CD4-positive, alpha-beta T cell treated with Interleukin-6 at 100 ng/mL for 8 hours (primary cell): ENCODE results near the gene POLN.

Experiments used
- DNase-seq: peaks from one replicate; pipeline ENCODE4 v3.0.0-alpha.2; 2020; ENCODE audit warnings: mixed read lengths, low spot score

The POLN gene

DNA sequence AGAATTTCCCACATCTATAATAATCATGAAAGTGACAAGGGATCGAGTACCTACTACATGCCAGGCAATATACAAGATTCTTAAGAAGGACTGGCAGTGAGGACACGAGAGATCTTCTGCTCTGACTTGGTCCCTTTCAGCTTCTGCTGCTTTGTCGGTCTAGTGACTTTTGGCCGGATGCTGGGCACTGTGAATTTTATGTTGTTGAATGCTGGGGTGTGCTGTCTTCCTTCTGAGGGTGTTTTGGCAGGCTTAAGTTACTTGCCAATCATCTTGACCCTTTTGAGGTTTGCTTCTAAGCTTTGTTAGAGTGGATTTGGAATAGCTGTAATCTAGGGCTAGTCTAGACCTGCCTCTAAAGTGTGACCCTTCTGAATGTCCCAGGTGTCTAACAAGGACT is 159.3 kb downstream of the POLN start:
- no peak for DNase-seq

DNA sequence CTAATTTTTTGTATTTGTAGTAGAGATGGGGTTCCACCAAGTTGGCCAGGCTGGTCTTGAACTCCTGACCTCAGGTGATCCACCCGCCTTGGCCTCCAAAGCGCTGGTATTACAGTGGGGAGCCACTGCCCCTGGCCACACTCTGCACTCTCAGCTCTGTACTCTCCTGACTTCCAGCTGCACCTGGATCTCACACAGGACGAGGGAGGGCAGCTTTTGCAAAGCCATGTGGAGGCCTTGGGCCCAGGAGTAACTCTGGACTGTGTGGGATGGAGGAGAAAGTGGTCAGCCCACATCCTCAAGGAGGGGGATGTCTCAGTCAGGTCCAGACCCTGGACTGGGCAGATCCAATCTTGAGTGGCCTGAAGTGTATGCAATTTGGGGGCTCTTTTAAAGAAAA is 159.8 kb downstream of the POLN start:
- no peak for DNase-seq

DNA sequence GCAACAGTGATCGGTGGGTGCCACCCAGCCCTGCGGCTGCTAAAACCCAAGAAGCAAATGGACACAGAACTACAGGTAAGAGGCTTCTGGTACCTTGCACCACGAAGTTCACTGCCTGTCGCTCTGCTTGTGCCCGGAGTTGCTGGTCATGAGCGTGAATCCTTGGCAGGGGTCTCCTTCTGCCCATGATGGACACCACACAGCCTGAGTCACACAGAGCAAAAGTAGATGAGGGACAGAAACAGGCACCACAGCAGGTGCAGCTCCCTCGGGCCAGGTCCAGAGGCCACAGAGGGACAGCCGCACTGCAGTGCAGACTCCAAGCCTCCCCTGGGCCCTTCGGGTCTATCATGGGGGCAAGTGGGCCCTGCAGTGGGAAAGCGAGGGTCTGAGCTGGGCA is 160.4 kb downstream of the POLN start:
- DNase-seq, result no peak

GRCh38 chr4:2080429-2081300 is 161.3 kb downstream of the POLN start:
- no peak for DNase-seq

- DNase-seq, result no peak
Observed at GRCh38 chr4:2079926-2080325, 162.0 kb downstream of the POLN start.

DNA sequence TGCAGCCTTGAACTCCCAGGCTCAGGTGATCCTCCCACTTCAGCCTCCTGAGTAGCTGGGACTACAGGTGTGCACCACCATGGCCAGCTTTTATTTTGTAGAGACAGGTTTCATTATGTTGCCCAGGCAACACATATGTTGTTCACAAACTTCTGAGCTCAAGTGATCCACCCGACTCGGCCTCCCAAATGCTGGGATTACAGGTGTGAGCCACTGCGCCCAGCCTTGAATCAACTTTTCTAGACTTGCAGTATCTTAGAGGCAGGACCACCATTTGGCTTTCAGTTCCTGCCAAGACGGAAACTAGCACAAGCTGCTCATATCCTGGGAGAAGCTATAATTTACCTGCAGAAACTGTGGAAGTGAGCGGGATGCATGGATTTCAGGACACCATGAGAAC is 162.9 kb downstream of the POLN start:
- DNase-seq, result no peak

DNA sequence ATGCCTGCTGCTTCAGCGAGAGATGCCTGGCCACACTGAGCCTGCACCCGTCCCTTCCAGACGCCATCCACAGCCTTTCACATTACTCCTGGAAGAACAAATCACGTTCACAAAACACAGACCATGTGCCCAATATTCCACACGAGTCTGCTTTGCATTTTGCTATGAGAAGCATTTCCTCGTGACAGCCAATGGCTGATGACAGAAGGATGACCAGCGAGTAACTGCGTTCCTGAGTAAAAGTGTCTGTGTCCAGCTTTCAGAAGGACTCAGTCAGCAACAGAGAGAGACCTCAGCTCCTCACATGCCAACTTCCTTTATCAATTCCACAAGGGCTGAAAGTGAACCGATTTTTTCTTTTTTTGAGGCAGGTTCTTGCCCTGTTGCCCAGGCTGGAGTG is 163.3 kb downstream of the POLN start:
- no peak for DNase-seq

GRCh38 chr4:2077537-2078460 is 164.1 kb downstream of the POLN start:
- no peak for DNase-seq

DNA sequence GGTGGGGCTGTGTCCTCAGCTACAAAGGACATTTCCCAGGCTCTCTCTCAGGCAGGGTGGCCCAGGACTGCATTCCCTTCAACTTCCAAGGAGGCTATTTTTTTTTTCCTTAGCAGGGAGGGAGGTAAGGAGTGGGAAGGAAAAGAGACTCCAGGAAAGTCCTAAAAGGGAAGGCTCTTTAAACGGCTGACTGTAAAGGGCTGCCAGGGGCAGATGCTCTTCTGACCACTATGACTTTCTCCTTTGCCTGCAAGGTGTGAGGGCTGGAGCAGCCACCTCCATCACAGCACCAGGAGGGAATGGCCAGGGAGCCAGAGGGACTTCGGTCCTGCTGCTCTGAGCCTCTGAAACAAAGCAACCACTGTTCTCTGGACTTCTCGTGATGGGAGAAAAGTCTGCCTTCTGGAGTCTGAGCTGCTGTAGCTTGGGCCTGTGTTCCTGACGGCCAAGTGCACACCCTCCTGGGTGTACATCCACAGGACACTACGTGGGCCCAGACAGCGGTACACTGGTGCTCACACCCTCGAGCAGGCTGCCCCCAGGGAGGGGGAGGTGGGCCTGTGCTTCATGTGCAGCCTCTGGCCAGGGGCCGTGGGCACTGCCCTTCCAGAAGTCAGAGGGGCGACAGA is 164.9 kb downstream of the POLN start:
- DNase-seq, result no peak

- no peak for DNase-seq
Observed at GRCh38 chr4:2075987-2076907, 165.7 kb downstream of the POLN start.

DNA sequence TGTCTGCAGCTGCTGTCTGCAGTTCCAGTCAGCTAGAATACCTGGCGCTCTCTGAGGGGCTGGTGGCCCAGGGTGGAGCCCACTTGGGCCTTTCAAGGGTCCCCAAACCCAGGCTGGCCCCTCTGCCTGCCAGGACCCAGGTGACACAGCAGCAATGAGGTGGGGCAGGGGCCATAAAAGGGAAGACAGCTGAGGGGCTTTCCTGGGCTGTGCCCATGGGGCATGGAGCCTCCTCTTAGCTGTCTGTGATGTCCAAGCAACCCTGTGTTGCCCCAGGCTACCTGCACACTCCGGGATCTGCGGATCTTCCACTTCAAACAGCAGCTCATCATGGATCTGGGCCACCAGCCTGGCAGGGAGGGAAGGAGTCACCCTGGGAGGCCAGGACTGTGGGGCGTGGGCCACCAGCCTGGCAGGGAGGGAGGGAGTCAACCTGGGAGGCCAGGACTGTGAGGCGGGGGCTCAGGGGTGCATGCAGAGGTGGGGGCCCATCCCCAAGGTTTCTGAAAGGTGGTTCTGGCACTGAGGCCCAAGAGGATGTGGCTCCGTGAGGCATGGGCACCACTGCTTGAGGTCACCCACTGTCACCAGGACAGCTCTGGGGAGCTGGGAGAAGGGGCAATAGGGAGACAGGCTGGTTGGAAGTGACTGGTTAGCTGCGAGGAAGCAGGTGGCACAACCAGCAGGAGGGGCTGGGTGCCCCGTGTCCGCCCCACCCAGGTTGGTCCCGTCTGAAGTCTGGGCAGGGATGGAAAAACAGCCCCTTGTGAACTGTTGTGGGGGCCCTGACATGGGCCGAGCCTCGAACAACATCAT is 166.5 kb downstream of the POLN start:
- DNase-seq, result no peak

GRCh38 chr4:2074588-2074987 is 167.3 kb downstream of the POLN start:
- DNase-seq, result no peak

DNA sequence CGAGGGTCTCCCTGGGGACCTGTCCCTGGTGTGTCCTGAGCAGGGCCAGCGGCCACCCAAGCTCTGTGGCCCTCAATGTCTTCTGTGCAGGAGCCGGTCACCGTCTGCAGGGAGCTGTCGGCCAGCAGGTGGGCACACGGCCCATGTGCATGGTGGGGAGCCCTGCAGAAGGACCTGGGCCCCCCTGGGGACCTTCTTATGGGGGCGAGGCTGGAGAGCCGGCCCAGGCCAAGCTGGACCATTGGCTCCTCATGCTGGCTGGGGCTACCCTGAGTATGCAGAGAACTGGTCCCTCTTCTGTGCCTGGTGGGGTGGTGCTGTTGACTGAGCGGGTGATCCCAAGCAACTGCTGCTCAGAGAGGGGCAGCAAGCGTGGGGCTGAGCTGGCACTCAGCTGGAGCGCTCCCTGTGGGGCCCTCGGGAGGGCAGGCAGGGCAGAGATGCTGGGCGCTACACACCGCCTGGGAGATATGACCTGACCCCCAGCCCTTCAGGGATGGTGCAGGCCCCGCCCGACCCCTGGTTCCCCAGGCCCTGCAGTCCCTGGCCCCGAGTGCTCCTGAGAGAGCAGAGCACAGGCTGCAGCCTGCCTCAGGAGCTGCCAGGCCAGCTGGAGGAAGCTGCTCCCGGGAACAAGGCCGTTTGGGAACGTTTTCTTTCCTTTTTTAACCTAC is 168.0 kb downstream of the POLN start:
- no peak for DNase-seq

DNA sequence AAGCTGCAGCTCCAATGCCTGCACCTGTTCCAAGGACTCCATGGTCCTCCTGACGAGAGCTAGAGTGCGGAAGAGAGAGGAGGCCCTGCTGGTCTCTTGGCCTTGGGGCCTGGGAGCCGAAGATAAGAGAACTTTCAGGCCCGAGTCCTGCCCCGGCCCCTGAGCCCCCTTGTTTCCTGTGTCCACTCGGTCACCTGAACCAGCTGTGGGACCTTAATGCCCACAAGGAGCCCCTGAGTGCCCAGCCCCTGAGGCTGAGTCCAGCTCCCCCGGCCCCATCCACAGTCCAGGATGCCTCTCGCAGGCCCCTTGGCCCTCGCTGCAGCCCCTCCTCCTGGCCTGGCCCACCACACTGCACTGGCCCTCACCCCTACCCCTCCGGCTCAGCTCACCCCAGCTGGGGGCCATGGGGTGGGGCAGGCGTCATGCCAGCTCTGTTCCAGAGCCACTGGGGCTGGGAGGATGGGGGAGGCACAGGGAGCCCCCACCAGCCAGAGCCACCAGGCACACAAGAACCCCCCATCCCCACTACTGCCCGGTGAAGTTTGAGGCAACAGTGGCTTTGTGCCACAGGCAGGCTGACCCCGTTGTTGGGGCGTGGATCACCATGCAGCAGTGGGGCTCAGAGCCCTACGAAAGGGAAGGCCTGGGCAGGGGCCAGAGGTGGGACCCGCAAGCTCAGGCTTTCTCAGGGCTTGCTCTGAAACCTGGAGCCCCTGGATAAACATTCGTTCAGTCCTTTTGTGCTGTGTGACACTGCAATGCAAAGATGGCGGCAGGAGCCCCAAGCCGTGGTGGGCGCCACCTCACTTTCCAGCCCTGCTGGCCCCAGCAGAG is 168.7 kb downstream of the POLN start:
- DNase-seq, result no peak

GRCh38 chr4:2071912-2072867 is 169.7 kb downstream of the POLN start:
- no peak for DNase-seq

GRCh38 chr4:2071252-2071911 is 170.5 kb downstream of the POLN start:
- DNase-seq, result no peak
